ENCODE data around the gene SCAPER.

SCAPER gene

GRCh38 chr15:76345583-76345879 lies 559.6 kb downstream of the SCAPER start:
- POLR2A ChIA-PET = interaction anchor here (1.2 to 6.5 kb wide), 3 partner anchors 9 to 35 kb away, joined by 4 to 71 read pairs (median 7); partner anchors contain the start of genes ETFA and ISL2
- CTCF ChIA-PET = interaction anchor here (0.5 to 1.2 kb wide), 3 partner anchors 11 to 459 kb away, joined by 3 to 5 read pairs (median 3); no protein-coding TSS in a partner anchor
- TF ChIP-seq ARNT (IDR thresholded peaks at IDR 0.05) = no peak
- no peak for TF ChIP-seq FOXA1 (IDR thresholded peaks at IDR 0.05)
- no peak for TF ChIP-seq HDGF (IDR thresholded peaks at IDR 0.05; ENCODE audit: borderline replicate concordance)
- TF ChIP-seq LEF1 (IDR thresholded peaks at IDR 0.05; ENCODE audit: borderline replicate concordance) = no peak
- TF ChIP-seq, protein P1, sequence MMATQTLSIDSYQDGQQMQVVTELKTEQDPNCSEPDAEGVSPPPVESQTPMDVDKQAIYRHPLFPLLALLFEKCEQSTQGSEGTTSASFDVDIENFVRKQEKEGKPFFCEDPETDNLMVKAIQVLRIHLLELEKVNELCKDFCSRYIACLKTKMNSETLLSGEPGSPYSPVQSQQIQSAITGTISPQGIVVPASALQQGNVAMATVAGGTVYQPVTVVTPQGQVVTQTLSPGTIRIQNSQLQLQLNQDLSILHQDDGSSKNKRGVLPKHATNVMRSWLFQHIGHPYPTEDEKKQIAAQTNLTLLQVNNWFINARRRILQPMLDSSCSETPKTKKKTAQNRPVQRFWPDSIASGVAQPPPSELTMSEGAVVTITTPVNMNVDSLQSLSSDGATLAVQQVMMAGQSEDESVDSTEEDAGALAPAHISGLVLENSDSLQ (IDR thresholded peaks at IDR 0.05) = no peak
- TF ChIP-seq FOXM1 (IDR thresholded peaks at IDR 0.05; ENCODE audit: borderline replicate concordance) = no peak
- DNase-seq (ENCODE audit: extremely low spot score) = no peak

DNA sequence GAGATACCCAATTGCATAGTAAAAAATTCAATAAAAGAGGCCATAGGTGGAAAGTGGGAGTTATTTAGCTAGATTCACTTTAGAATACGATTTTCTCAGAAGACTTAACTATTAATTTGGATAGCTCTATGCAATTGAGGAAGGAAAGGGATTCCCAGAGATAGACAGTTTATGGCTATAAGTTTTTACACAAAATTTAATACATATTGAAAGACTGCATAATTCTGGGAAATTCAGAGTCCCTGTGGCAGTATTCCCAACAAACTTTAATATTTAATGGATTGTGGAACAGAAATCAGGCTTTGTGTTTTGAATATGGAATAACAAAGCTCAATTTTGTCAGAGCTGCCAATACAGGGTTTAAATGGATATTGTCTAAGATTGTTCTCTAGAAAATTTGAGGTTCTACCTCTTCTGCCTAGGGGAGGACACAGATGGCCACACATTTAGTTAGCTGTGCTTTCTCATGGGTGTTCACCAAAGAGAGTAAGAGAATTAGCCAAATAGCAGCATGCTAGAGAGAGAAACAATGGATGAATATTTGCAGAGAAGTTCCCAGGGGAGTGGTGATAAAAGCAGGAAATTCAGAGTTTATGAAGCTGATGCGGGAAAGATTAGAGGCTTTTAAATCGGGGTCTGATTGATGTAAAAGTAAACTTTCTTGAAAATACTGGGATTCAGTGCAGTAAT lies 560.1 kb downstream of the SCAPER start:
- no peak for DNase-seq (ENCODE audit: extremely low spot score)
- TF ChIP-seq TARDBP (IDR thresholded peaks at IDR 0.05) = no peak
- no peak for TF ChIP-seq ARNT (IDR thresholded peaks at IDR 0.05)
- no peak for TF ChIP-seq CTBP1 (IDR thresholded peaks at IDR 0.05; ENCODE audit: borderline replicate concordance)
- TF ChIP-seq ELF4 (IDR thresholded peaks at IDR 0.05) = no peak
- no peak for TF ChIP-seq BHLHE40 (IDR thresholded peaks at IDR 0.05; ENCODE audit: borderline replicate concordance)
- CTCF ChIA-PET = interaction anchor here (0.5 to 1.2 kb wide), 3 partner anchors 12 to 459 kb away, joined by 3 to 5 read pairs (median 3); no protein-coding TSS in a partner anchor
- POLR2A ChIA-PET = interaction anchor here (1.9 to 6.5 kb wide), 2 partner anchors 9 to 34 kb away, joined by 7 to 71 read pairs; partner anchors contain the start of genes ETFA and ISL2

- no peak for DNase-seq (ENCODE audit: extremely low spot score)
- ChIA-PET POLR2A (interaction anchor here (0.6 kb wide), 1 partner anchor 94 kb away, joined by 3 read pairs; no protein-coding TSS in a partner anchor), CTCF (no interaction called here)
- TF ChIP-seq CTBP1 (IDR thresholded peaks at IDR 0.05; ENCODE audit: borderline replicate concordance) (no peak), FOXM1 (IDR thresholded peaks at IDR 0.05; ENCODE audit: borderline replicate concordance) (no peak), BHLHE40 (IDR thresholded peaks at IDR 0.05; ENCODE audit: borderline replicate concordance) (no peak), LEF1 (IDR thresholded peaks at IDR 0.05; ENCODE audit: borderline replicate concordance) (no peak), NFRKB (IDR thresholded peaks at IDR 0.05) (no peak), ARNT (IDR thresholded peaks at IDR 0.05) (no peak), FOXK2 (IDR thresholded peaks at IDR 0.05) (no peak), TARDBP (IDR thresholded peaks at IDR 0.05) (no peak), HDGF (IDR thresholded peaks at IDR 0.05; ENCODE audit: borderline replicate concordance) (no peak), SUZ12 (IDR thresholded peaks at IDR 0.05) (no peak), FOXA1 (IDR thresholded peaks at IDR 0.05) (no peak), ZNF384 (IDR thresholded peaks at IDR 0.05) (no peak), ELF4 (IDR thresholded peaks at IDR 0.05) (no peak), SP1 (IDR thresholded peaks at IDR 0.05) (no peak), L3MBTL2 (conservative IDR thresholded peaks at IDR 0.05) (no peak)
- TF ChIP-seq, protein P1 (IDR thresholded peaks at IDR 0.05) = no peak
These were observed 561.7 kb downstream of the SCAPER start for GRCh38 chr15:76343313-76343996.

DNA sequence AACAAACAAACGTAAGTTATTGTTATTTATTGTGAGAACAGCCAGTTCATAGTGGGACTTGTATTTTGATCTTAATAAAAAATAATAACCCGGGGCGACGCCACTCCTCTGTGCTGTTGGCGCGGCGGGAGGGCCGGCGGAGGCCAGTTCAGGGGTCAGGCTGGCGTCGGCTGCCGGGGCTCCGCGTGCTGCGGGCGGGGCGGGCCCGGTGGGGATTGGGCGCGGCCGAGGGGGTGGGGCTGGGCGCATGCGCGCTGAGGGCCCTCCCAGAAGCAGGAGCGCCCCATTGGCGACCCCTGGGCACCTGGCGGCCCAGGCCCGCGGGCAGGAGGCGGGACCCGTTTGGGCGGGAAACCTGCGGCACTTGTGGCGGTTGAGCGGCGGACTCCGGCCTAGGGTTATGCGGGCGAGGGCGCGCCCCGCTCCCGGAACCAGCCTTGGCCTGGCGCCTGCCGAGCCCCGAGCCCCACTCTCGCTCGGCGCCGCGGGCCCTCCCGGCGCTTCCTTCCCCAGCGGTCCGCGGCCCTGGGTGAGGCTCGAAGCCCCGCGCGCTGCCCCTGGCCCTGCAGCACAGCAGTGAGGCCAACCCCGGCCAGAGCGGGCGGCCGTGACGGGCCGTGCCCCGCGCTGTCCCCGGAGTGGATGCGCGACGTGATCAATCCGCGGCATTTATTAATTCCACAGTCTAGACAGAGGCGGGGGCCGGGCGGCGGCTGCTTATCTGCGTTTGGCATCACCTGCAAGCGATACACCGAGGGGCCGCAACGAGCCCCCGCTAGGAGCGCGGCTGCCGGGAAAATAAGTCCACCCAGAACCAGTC lies 562.5 kb downstream of the SCAPER start:
- TF ChIP-seq ZNF384 (IDR thresholded peaks at IDR 0.05) (no peak), CTBP1 (IDR thresholded peaks at IDR 0.05; ENCODE audit: borderline replicate concordance) (no peak), FOXK2 (IDR thresholded peaks at IDR 0.05) (no peak), BHLHE40 (IDR thresholded peaks at IDR 0.05; ENCODE audit: borderline replicate concordance) (no peak)
- ChIA-PET CTCF (no interaction called here), POLR2A (no interaction called here)
- DNase-seq (ENCODE audit: extremely low spot score) = no peak

GRCh38 chr15:76342058-76342381 lies 563.1 kb downstream of the SCAPER start:
- DNase-seq (ENCODE audit: extremely low spot score) = no peak
- no peak for TF ChIP-seq FOXM1 (IDR thresholded peaks at IDR 0.05; ENCODE audit: borderline replicate concordance)
- TF ChIP-seq ELF4 (IDR thresholded peaks at IDR 0.05) = no peak
- no peak for TF ChIP-seq FOXK2 (IDR thresholded peaks at IDR 0.05)
- no peak for TF ChIP-seq HDGF (IDR thresholded peaks at IDR 0.05; ENCODE audit: borderline replicate concordance)
- TF ChIP-seq L3MBTL2 (conservative IDR thresholded peaks at IDR 0.05) = no peak
- TF ChIP-seq, protein P1 (IDR thresholded peaks at IDR 0.05) = no peak
- no peak for TF ChIP-seq TARDBP (IDR thresholded peaks at IDR 0.05)
- no peak for TF ChIP-seq ZNF384 (IDR thresholded peaks at IDR 0.05)
- no peak for TF ChIP-seq SUZ12 (IDR thresholded peaks at IDR 0.05)
- no peak for TF ChIP-seq LEF1 (IDR thresholded peaks at IDR 0.05; ENCODE audit: borderline replicate concordance)
- TF ChIP-seq BHLHE40 (IDR thresholded peaks at IDR 0.05; ENCODE audit: borderline replicate concordance) = no peak
- no peak for TF ChIP-seq FOXA1 (IDR thresholded peaks at IDR 0.05)
- TF ChIP-seq NFRKB (IDR thresholded peaks at IDR 0.05) = no peak
- TF ChIP-seq ARNT (IDR thresholded peaks at IDR 0.05) = no peak
- TF ChIP-seq SP1 (IDR thresholded peaks at IDR 0.05) = no peak
- TF ChIP-seq CTBP1 (IDR thresholded peaks at IDR 0.05; ENCODE audit: borderline replicate concordance) = no peak
- POLR2A ChIA-PET = no interaction called here
- CTCF ChIA-PET = no interaction called here

Data from HEK293T (cell line).